Left lung (tissue), 10 donors: ENCODE data around the gene WSCD2. TPM values are rescaled to one million over a fixed set of nuclear protein-coding genes. Genes with fewer than 3 reads are reported as not detected.

Experiments used
- ATAC-seq: fragments of 200-7000 bp; cut with Tn5 transposase; one replicate; pipeline ENCODE4 v1.9.1; 2020; ENCODE audit warnings: moderate library complexity
- DNase-seq, 4 donors: peaks; one replicate each; pipeline ENCODE4 v3.0.0-alpha.2; 2013 to 2020
- H3K27ac ChIP-seq, 2 donors: fragments of 200-600 bp; sonication (generic) in 1 of 2; one replicate each; pipeline versions ENCODE4 v1.5.0 to v1.8.0; 2020 to 2021
- H3K27me3 ChIP-seq, 2 donors: fragments of 200-600 bp; sonication (generic) in 1 of 2; one replicate each; pipeline versions ENCODE4 v1.5.0 to v1.8.0; 2020 to 2021
- H3K36me3 ChIP-seq, 2 donors: fragments of 200-600 bp; sonication (generic) in 1 of 2; one replicate each; pipeline versions ENCODE4 v1.5.0 to v1.8.0; 2020 to 2021
- H3K4me1 ChIP-seq, 2 donors: fragments of 200-600 bp; one replicate each; pipeline ENCODE4 v1.8.0; 2021
- H3K4me3 ChIP-seq, 2 donors: fragments of 200-600 bp; sonication (generic) in 1 of 2; one replicate each; pipeline versions ENCODE4 v1.5.0 to v1.8.0; 2020 to 2021; ENCODE audit warnings: mild to moderate bottlenecking in 1 of 2
- H3K9me3 ChIP-seq, 2 donors: fragments of 200-600 bp; sonication (generic) in 1 of 2; one replicate each; pipeline versions ENCODE4 v1.5.0 to v1.8.0; 2020 to 2021
- CTCF ChIP-seq, 2 donors: fragments of 200-600 bp; sonication (generic) in 1 of 2; IDR thresholded peaks; one replicate each; pipeline versions ENCODE4 v1.5.0 to v1.8.0; 2021; ENCODE audit warnings: antibody characterized with exemption in 2 of 2
- intact Hi-C, 2 donors: fragments of 100-400 bp; cut with DNase I; formaldehyde crosslinking; loops; one replicate each; pipeline versions ENCODE4 v1.11.2 to v1.14.2; 2022
- polyA plus RNA-seq, 6 donors: library from polyadenylated mRNA; unstranded; fragments of 120-200 nt; gene quantifications; one replicate each; pipeline ENCODE4 v1.2.1, GENCODE V29; 2013; ENCODE audit not compliant: insufficient read length in 6 of 6
- total RNA-seq, 2 donors: library from RNA; stranded (reverse); fragmentation: NEBNext Ultra II Directional; extraction: Animal tissue kit (Norgen Biotek cat#: 25700); gene quantifications; one replicate each; pipeline ENCODE4 v1.2.1, GENCODE V29; 2021
- donor health status: DM: no; HTN: yes; CAD: no.
- donor health status: DM: no; HTN: no; CAD: no.

The WSCD2 gene
- total and polyA plus RNA-seq, 8 donors, result 0.29 to 1.3 (median 0.47) TPM

- no peaks in the 10 kb centered on the region for H3K36me3 ChIP-seq
- intact Hi-C loops, result no loop called here
- H3K27me3 ChIP-seq, result peaks cover 0 to 11% of the 10 kb centered on the region in 2 donors
- no peaks in the 10 kb centered on the region for H3K4me1 ChIP-seq
- DNase-seq (no peak), ATAC-seq (peak; percentile 45)
- no peaks in the 10 kb centered on the region for H3K9me3 ChIP-seq
- TF ChIP-seq CTCF (IDR thresholded peaks at IDR 0.05), result no peak
- H3K27ac ChIP-seq, result no peak overlapping the region
- no peak overlapping the region for H3K4me3 ChIP-seq
Measured at GRCh38 chr12:108102363-108102762, 26.7 kb upstream of the WSCD2 start.

- H3K4me1 ChIP-seq, result no peaks in the 10 kb centered on the region
- no peak overlapping the region for H3K4me3 ChIP-seq
- DNase-seq (no peak), ATAC-seq (no peak)
- no peak overlapping the region for H3K27ac ChIP-seq
- H3K9me3 ChIP-seq, result no peaks in the 10 kb centered on the region
- peaks cover 0 to 5% of the 10 kb centered on the region in 2 donors for H3K27me3 ChIP-seq
- intact Hi-C loops, result no loop called here
- TF ChIP-seq CTCF (IDR thresholded peaks at IDR 0.05), result no peak
- H3K36me3 ChIP-seq, result no peaks in the 10 kb centered on the region
Measured at GRCh38 chr12:108103087-108103486, 26.0 kb upstream of the WSCD2 start.

GRCh38 chr12:108103517-108103916, 25.6 kb upstream of the WSCD2 start:
- ATAC-seq (no peak), DNase-seq (no peak)
- no peak for TF ChIP-seq CTCF (IDR thresholded peaks at IDR 0.05)
- Histone ChIP-seq H3K9me3 (no peaks in the 10 kb centered on the region), H3K27ac (no peak overlapping the region), H3K36me3 (no peaks in the 10 kb centered on the region), H3K27me3 (peaks cover 0 to under 1% of the 10 kb centered on the region in 2 donors), H3K4me3 (no peak overlapping the region), H3K4me1 (no peaks in the 10 kb centered on the region)
- intact Hi-C loops, result no loop called here

GRCh38 chr12:108104657-108105056, 24.4 kb upstream of the WSCD2 start:
- no peak overlapping the region for H3K27ac ChIP-seq
- ATAC-seq (no peak), DNase-seq (no peak)
- no peaks in the 10 kb centered on the region for H3K4me1 ChIP-seq
- H3K36me3 ChIP-seq, result no peaks in the 10 kb centered on the region
- no peaks in the 10 kb centered on the region for H3K9me3 ChIP-seq
- no peak for TF ChIP-seq CTCF (IDR thresholded peaks at IDR 0.05)
- H3K27me3 ChIP-seq, result no peaks in the 10 kb centered on the region
- intact Hi-C loops, result no loop called here
- H3K4me3 ChIP-seq, result no peak overlapping the region

- TF ChIP-seq CTCF (IDR thresholded peaks at IDR 0.05), result no peak
- no peaks in the 10 kb centered on the region for H3K9me3 ChIP-seq
- H3K36me3 ChIP-seq, result no peaks in the 10 kb centered on the region
- no peak overlapping the region for H3K4me3 ChIP-seq
- DNase-seq, result no peak
- H3K27ac ChIP-seq, result no peak overlapping the region
- intact Hi-C loops, result no loop called here
- no peaks in the 10 kb centered on the region for H3K4me1 ChIP-seq
- no peaks in the 10 kb centered on the region for H3K27me3 ChIP-seq
- ATAC-seq, result no peak
Measured at GRCh38 chr12:108106599-108106998, 22.5 kb upstream of the WSCD2 start.
